PC-3 (cell line): ENCODE data around the gene LMBR1L.

ENCODE experiments used
- EZH2 ChIP-seq: fragments of 300-600 bp; sonication (generic); IDR thresholded peaks from one replicate; pipeline ENCODE4 v1.6.1; 2017; ENCODE audit warnings: antibody characterized with exemption, mild to moderate bottlenecking, low read length; ENCODE audit not compliant: unreplicated experiment
- TF ChIP-seq, protein P1 (sequence below): fragments of 300-600 bp; sonication (generic); conservative IDR thresholded peaks from 2 replicates; pipeline ENCODE4 v1.5.1; 2017; ENCODE audit warnings: antibody characterized with exemption, low read depth, mild to moderate bottlenecking, low read length

DNA sequence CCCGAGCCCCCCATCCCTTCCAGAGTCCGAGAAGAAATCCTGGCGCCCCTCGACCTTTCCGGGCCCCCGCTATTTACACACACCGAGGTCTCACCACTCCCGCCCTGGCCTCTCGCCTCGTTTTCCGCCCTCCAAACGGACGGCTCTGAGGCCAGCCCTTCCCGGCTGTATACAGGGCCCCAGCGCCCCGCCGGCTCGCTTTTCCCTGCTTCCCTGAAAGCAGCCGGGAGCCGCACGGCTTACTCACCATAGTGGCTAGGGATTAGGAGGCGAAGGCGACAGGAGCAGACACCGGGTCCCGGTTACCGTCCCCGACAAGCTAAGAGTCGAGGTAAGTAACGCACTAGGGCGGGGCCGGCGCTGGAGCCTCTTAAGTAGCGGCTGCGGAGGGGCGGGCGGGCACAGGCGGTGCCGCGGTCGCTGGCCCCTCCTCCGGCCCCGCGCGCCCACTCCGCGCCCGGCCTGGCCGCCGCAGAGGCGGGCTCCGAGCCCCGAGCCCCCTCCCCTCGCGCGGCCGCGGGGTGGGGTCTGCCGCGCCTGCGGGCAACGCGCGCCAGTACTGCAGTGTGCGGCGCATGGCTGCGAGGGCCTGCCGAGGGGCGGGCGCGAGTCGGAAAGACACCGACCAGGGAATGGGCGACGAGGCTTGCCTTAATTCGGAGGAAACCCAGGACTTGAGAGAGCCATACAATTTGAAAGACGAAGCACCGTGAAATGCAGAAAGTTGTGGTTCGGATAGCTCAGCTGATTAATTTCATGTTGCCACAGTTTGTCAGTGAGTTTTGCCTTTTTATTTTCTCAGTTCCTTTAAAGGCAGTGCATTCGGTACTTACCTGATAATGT lies 20.6 kb upstream of the LMBR1L start, which contains the start of gene TUBA1B:
- TF ChIP-seq, protein P1, sequence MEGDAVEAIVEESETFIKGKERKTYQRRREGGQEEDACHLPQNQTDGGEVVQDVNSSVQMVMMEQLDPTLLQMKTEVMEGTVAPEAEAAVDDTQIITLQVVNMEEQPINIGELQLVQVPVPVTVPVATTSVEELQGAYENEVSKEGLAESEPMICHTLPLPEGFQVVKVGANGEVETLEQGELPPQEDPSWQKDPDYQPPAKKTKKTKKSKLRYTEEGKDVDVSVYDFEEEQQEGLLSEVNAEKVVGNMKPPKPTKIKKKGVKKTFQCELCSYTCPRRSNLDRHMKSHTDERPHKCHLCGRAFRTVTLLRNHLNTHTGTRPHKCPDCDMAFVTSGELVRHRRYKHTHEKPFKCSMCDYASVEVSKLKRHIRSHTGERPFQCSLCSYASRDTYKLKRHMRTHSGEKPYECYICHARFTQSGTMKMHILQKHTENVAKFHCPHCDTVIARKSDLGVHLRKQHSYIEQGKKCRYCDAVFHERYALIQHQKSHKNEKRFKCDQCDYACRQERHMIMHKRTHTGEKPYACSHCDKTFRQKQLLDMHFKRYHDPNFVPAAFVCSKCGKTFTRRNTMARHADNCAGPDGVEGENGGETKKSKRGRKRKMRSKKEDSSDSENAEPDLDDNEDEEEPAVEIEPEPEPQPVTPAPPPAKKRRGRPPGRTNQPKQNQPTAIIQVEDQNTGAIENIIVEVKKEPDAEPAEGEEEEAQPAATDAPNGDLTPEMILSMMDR = no peak
- no peak for TF ChIP-seq EZH2
